ENCODE results near the gene LYST. TPM values are rescaled to one million over a fixed set of nuclear protein-coding genes. Genes with fewer than 3 reads are reported as not detected.
"Not testable (repeated sequence)": the region's sequence is repeated elsewhere in the genome, so short reads cannot be mapped to it uniquely, and the experiment has no call there.

LYST gene
- total RNA-seq, 1 donor from 2014 or later, result 78.4 TPM

- intact Hi-C loops (cut with DNase I), result no loop called here
- no peak for DNase-seq
These were observed 241.9 kb downstream of the LYST start for GRCh38 chr1:235624721-235625333.

GRCh38 chr1:235622936-235623779, 243.5 kb downstream of the LYST start:
- intact Hi-C loops (cut with DNase I), result no loop called here

More at GRCh38 chr1:235624721-235625333, 241.9 kb downstream of the LYST start:
- Histone ChIP-seq H3K4me1 (no peaks in the 10 kb centered on the region), H3K9me3 (no peaks in the 10 kb centered on the region), H3K36me3 (no peaks in the 10 kb centered on the region), H3K4me3 (no peak overlapping the region), H3K27me3 (peaks cover 4% of the 10 kb centered on the region), H3K27ac (no peak overlapping the region)
- no peak for TF ChIP-seq CTCF (IDR thresholded peaks at IDR 0.05)
- ATAC-seq, result no peak

GRCh38 chr1:235619149-235619548, 247.6 kb downstream of the LYST start:
- intact Hi-C loops (cut with DNase I), result not testable (repeated sequence)

More at GRCh38 chr1:235622936-235623779, 243.5 kb downstream of the LYST start:
- Histone ChIP-seq H3K4me1 (no peaks in the 10 kb centered on the region), H3K27ac (no peak overlapping the region), H3K36me3 (no peaks in the 10 kb centered on the region), H3K4me3 (no peak overlapping the region), H3K27me3 (peaks cover 4% of the 10 kb centered on the region), H3K9me3 (no peaks in the 10 kb centered on the region)
- no peak for TF ChIP-seq CTCF (IDR thresholded peaks at IDR 0.05)
- DNase-seq, result no peak
- ATAC-seq, result no peak

GRCh38 chr1:235617808-235618207, 248.9 kb downstream of the LYST start:
- Histone ChIP-seq H3K4me3 (no peak overlapping the region), H3K4me1 (no peaks in the 10 kb centered on the region), H3K9me3 (no peaks in the 10 kb centered on the region), H3K36me3 (no peaks in the 10 kb centered on the region), H3K27ac (no peak overlapping the region), H3K27me3 (peaks cover 4% of the 10 kb centered on the region)
- intact Hi-C loops (cut with DNase I), result no loop called here
- DNase-seq (no peak), ATAC-seq (no peak)
- no peak for TF ChIP-seq CTCF (IDR thresholded peaks at IDR 0.05)

More at GRCh38 chr1:235619149-235619548, 247.6 kb downstream of the LYST start:
- H3K27ac ChIP-seq, H3K36me3 ChIP-seq, H3K4me1 ChIP-seq, DNase-seq, H3K9me3 ChIP-seq, H3K27me3 ChIP-seq, ATAC-seq, H3K4me3 ChIP-seq: not testable (repeated sequence)

GRCh38 chr1:235617140-235617539, 249.6 kb downstream of the LYST start:
- Histone ChIP-seq H3K27me3 (peaks cover under 1% of the 10 kb centered on the region), H3K4me3 (no peak overlapping the region), H3K36me3 (no peaks in the 10 kb centered on the region), H3K27ac (no peak overlapping the region), H3K4me1 (no peaks in the 10 kb centered on the region), H3K9me3 (no peaks in the 10 kb centered on the region)
- DNase-seq (no peak), ATAC-seq (no peak)
- TF ChIP-seq CTCF (IDR thresholded peaks at IDR 0.05), result no peak
- intact Hi-C loops (cut with DNase I), result no loop called here

GRCh38 chr1:235614442-235614954, 252.2 kb downstream of the LYST start:
- intact Hi-C loops (cut with DNase I), result no loop called here
- Histone ChIP-seq H3K4me3 (no peak overlapping the region), H3K27ac (no peak overlapping the region), H3K36me3 (no peaks in the 10 kb centered on the region), H3K27me3 (no peaks in the 10 kb centered on the region), H3K4me1 (no peaks in the 10 kb centered on the region), H3K9me3 (no peaks in the 10 kb centered on the region)
- no peak for TF ChIP-seq CTCF (IDR thresholded peaks at IDR 0.05)
- no peak for ATAC-seq
- DNase-seq, result no peak

Measured in upper lobe of right lung (tissue), 1 donor.